ENCODE data around the gene PRXL2C. TPM values are rescaled to one million over a fixed set of nuclear protein-coding genes. Genes with fewer than 3 reads are reported as not detected.
A peak's percentile ranks its signal among the peaks of the same experiment; 100 is the strongest.
"Not testable (repeated sequence)": the region's sequence is repeated elsewhere in the genome, so short reads cannot be mapped to it uniquely, and the experiment has no call there.

PRXL2C gene
- total RNA-seq, 1 donor from 2014 or later: 12.6 TPM

- Mint-ChIP-seq H3K27ac (ENCODE audit: unreplicated experiment) (peak overlapping the region; percentile 34), H3K4me3 (ENCODE audit: unreplicated experiment) (peak overlapping the region; percentile 85), H3K9me3 (ENCODE audit: unreplicated experiment) (no peaks in the 10 kb centered on the region), H3K27me3 (ENCODE audit: low read depth, unreplicated experiment) (no peaks in the 10 kb centered on the region), H3K36me3 (ENCODE audit: low read depth, unreplicated experiment) (no peaks in the 10 kb centered on the region), H3K4me1 (ENCODE audit: low read depth, unreplicated experiment) (peaks cover 34% of the 10 kb centered on the region)
- Histone ChIP-seq H4K20me1 (ENCODE audit: insufficient read depth, low read length) (peaks cover 35% of the 10 kb centered on the region), H2AFZ (ENCODE audit: low read depth, low read length) (peak overlapping the region; percentile 79), H3K4me3 (ENCODE audit: insufficient read depth, low read depth, low read length) (peak overlapping the region; percentile 71), H3K27ac (ENCODE audit: low read depth, low read length) (no peak overlapping the region), H3K27me3 (ENCODE audit: insufficient read depth, low read length) (no peaks in the 10 kb centered on the region), H3K4me1 (ENCODE audit: insufficient read depth, low read length) (peaks cover 9% of the 10 kb centered on the region), H3K4me2 (ENCODE audit: low read length) (peak overlapping the region; percentile 86), H3K9ac (ENCODE audit: low read length) (peak overlapping the region; percentile 75), H3K36me3 (ENCODE audit: insufficient read depth, low read length) (no peaks in the 10 kb centered on the region), H3K9me3 (ENCODE audit: insufficient read depth, low read depth, low read length) (no peaks in the 10 kb centered on the region), H3K79me2 (ENCODE audit: insufficient read depth, low read length) (peaks cover 23% of the 10 kb centered on the region)
- TF ChIP-seq CTCF (IDR thresholded peaks at IDR 0.05; ENCODE audit: insufficient read depth, low read depth, low read length) (no peak), EZH2 (IDR thresholded peaks at IDR 0.05; ENCODE audit: insufficient read depth, low read length) (no peak)
- FAIRE-seq (no peak), DNase-seq (ENCODE audit: low read depth) (no peak)
Observed at GRCh38 chr9:96617439-96618185, 37.5 kb downstream of the PRXL2C start.

GRCh38 chr9:96616817-96617438 lies 38.2 kb downstream of the PRXL2C start:
- FAIRE-seq: no peak
- Mint-ChIP-seq H3K4me1 (ENCODE audit: low read depth, unreplicated experiment) (peaks cover 40% of the 10 kb centered on the region), H3K27me3 (ENCODE audit: low read depth, unreplicated experiment) (no peaks in the 10 kb centered on the region), H3K27ac (ENCODE audit: unreplicated experiment) (no peak overlapping the region), H3K4me3 (ENCODE audit: unreplicated experiment) (peak overlapping the region; percentile 85), H3K36me3 (ENCODE audit: low read depth, unreplicated experiment) (no peaks in the 10 kb centered on the region), H3K9me3 (ENCODE audit: unreplicated experiment) (no peaks in the 10 kb centered on the region)
- H2AFZ ChIP-seq (ENCODE audit: low read depth, low read length): no peak overlapping the region
- no peak overlapping the region for H3K4me2 ChIP-seq (ENCODE audit: low read length)
- no peak overlapping the region for H3K27ac ChIP-seq (ENCODE audit: low read depth, low read length)
- H3K4me3 ChIP-seq (ENCODE audit: insufficient read depth, low read depth, low read length): no peak overlapping the region
- peaks cover 23% of the 10 kb centered on the region for H3K79me2 ChIP-seq (ENCODE audit: insufficient read depth, low read length)
- no peak overlapping the region for H3K9ac ChIP-seq (ENCODE audit: low read length)
- no peak for DNase-seq (ENCODE audit: low read depth)
- no peaks in the 10 kb centered on the region for H3K9me3 ChIP-seq (ENCODE audit: insufficient read depth, low read depth, low read length)
- H3K27me3 ChIP-seq (ENCODE audit: insufficient read depth, low read length): no peaks in the 10 kb centered on the region
- no peaks in the 10 kb centered on the region for H3K36me3 ChIP-seq (ENCODE audit: insufficient read depth, low read length)
- peaks cover 14% of the 10 kb centered on the region for H3K4me1 ChIP-seq (ENCODE audit: insufficient read depth, low read length)
- TF ChIP-seq CTCF (IDR thresholded peaks at IDR 0.05; ENCODE audit: insufficient read depth, low read depth, low read length): no peak
- TF ChIP-seq EZH2 (IDR thresholded peaks at IDR 0.05; ENCODE audit: insufficient read depth, low read length): no peak
- H4K20me1 ChIP-seq (ENCODE audit: insufficient read depth, low read length): peaks cover 39% of the 10 kb centered on the region

GRCh38 chr9:96615411-96615810 lies 39.7 kb downstream of the PRXL2C start:
- Histone ChIP-seq H3K9ac (ENCODE audit: low read length) (no peak overlapping the region), H3K4me1 (ENCODE audit: insufficient read depth, low read length) (peaks cover 19% of the 10 kb centered on the region), H3K9me3 (ENCODE audit: insufficient read depth, low read depth, low read length) (no peaks in the 10 kb centered on the region), H3K79me2 (ENCODE audit: insufficient read depth, low read length) (peaks cover 33% of the 10 kb centered on the region), H3K4me2 (ENCODE audit: low read length) (no peak overlapping the region), H2AFZ (ENCODE audit: low read depth, low read length) (no peak overlapping the region), H3K36me3 (ENCODE audit: insufficient read depth, low read length) (no peaks in the 10 kb centered on the region), H4K20me1 (ENCODE audit: insufficient read depth, low read length) (peaks cover 43% of the 10 kb centered on the region), H3K4me3 (ENCODE audit: insufficient read depth, low read depth, low read length) (no peak overlapping the region), H3K27me3 (ENCODE audit: insufficient read depth, low read length) (no peaks in the 10 kb centered on the region), H3K27ac (ENCODE audit: low read depth, low read length) (no peak overlapping the region)
- Mint-ChIP-seq H3K36me3 (ENCODE audit: low read depth, unreplicated experiment) (no peaks in the 10 kb centered on the region), H3K4me1 (ENCODE audit: low read depth, unreplicated experiment) (peaks cover 36% of the 10 kb centered on the region), H3K27ac (ENCODE audit: unreplicated experiment) (no peak overlapping the region), H3K27me3 (ENCODE audit: low read depth, unreplicated experiment) (no peaks in the 10 kb centered on the region), H3K9me3 (ENCODE audit: unreplicated experiment) (no peaks in the 10 kb centered on the region), H3K4me3 (ENCODE audit: unreplicated experiment) (no peak overlapping the region)
- no peak for DNase-seq (ENCODE audit: low read depth)
- FAIRE-seq: no peak
- no peak for TF ChIP-seq CTCF (IDR thresholded peaks at IDR 0.05; ENCODE audit: insufficient read depth, low read depth, low read length)
- no peak for TF ChIP-seq EZH2 (IDR thresholded peaks at IDR 0.05; ENCODE audit: insufficient read depth, low read length)

GRCh38 chr9:96614664-96615063 lies 40.5 kb downstream of the PRXL2C start:
- peaks cover 35% of the 10 kb centered on the region for H3K4me1 Mint-ChIP-seq (ENCODE audit: low read depth, unreplicated experiment)
- Histone ChIP-seq H3K4me1 (ENCODE audit: insufficient read depth, low read length) (peaks cover 19% of the 10 kb centered on the region), H4K20me1 (ENCODE audit: insufficient read depth, low read length) (peaks cover 43% of the 10 kb centered on the region), H3K79me2 (ENCODE audit: insufficient read depth, low read length) (peaks cover 34% of the 10 kb centered on the region)
- H3K36me3 ChIP-seq (ENCODE audit: insufficient read depth, low read length); H3K27me3 Mint-ChIP-seq (ENCODE audit: low read depth, unreplicated experiment); H3K9me3 ChIP-seq (ENCODE audit: insufficient read depth, low read depth, low read length); H3K4me2 ChIP-seq (ENCODE audit: low read length); DNase-seq (ENCODE audit: low read depth); FAIRE-seq; H3K9ac ChIP-seq (ENCODE audit: low read length); H3K27ac ChIP-seq (ENCODE audit: low read depth, low read length); H3K27me3 ChIP-seq (ENCODE audit: insufficient read depth, low read length); H3K27ac Mint-ChIP-seq (ENCODE audit: unreplicated experiment); H2AFZ ChIP-seq (ENCODE audit: low read depth, low read length); H3K36me3 Mint-ChIP-seq (ENCODE audit: low read depth, unreplicated experiment); H3K4me3 Mint-ChIP-seq (ENCODE audit: unreplicated experiment); H3K4me3 ChIP-seq (ENCODE audit: insufficient read depth, low read depth, low read length); H3K9me3 Mint-ChIP-seq (ENCODE audit: unreplicated experiment): not testable (repeated sequence)
